GM19238 (cell line): ENCODE results near the gene ZC3HAV1.
"Not testable (repeated sequence)": the region's sequence is repeated elsewhere in the genome, so short reads cannot be mapped to it uniquely, and the experiment has no call there.

ENCODE experiments used
- DNase-seq: peaks from one replicate; pipeline ENCODE4 v3.0.0; 2011; ENCODE audit warnings: low spot score; ENCODE audit not compliant: insufficient read length

ZC3HAV1 gene

DNA sequence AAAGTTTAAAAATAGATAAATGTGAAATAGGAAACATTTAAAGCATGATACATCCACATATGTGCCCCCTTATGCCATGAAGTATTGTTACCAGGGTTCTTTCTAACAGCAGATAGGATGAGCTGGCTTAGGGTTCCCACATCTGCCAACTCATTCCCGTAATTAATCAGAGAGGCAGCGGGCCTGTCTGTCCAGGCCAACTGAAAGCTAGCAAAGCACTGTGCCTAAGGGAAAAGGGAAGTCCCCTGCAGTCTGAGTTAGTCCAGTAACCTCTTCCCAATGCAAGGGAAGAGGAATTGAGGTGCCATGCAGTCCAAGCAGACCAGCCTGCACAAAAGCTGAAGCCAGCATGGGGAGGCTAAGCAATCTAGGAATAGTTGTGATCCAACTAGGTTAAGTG, 55.4 kb downstream of the ZC3HAV1 start:
- no peak for DNase-seq

DNA sequence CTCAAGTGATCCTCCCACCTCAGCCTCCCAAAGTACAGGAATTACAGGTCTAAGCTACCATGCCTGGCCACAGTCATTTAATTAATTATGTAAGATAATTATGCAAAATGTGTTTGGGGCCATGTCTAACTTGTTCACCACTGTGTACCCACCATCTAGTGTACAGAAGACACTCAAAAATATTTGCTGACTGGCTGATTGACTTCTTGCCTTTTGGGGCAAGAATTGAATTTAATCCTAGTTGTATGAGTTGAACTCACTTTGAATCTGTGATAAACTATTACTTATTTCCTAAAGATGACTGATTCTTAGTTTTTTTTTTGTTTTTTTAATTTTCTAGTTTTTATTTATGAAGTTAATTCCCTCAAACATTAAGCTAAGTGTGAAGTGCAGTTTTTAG, 57.9 kb downstream of the ZC3HAV1 start:
- no peak for DNase-seq

DNA sequence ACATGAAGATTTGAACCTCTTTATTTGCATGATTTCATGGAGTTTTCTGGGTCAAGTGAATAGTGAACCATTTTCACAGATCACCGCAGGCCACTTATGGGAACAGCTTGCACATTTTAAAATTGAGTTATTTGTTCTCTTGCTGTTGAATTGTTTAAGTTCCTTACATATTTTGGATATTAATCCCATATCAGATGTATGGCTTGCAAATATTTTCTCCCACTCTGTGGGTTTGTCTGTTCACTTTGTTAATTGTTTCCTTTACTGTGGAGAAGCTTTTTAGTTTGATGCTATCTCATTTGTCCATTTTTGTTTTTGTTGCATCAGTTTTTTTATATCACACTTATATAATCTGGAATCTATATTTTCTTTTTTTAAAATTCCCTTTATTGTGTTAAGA, 59.6 kb downstream of the ZC3HAV1 start:
- no peak for DNase-seq

DNA sequence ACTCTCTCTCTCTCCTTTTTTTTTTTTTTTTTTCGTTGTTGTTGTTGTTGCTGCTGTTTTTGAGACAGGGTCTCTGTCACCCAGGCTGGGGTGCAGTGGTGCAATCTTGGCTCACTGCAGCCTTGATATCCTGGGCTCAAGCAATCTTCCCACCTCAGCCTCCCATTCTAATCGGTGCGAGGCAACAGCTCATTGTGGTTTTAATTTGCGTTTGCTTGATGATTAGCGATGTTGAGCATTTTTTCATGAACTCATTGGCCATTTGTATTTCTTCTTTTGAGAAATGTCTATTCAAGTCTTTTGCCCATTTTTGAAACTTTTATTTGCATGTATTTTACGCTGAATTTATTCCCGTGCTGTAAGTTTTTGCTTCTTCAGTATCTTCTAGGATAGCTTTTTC, 60.4 kb downstream of the ZC3HAV1 start:
- no peak for DNase-seq

DNA sequence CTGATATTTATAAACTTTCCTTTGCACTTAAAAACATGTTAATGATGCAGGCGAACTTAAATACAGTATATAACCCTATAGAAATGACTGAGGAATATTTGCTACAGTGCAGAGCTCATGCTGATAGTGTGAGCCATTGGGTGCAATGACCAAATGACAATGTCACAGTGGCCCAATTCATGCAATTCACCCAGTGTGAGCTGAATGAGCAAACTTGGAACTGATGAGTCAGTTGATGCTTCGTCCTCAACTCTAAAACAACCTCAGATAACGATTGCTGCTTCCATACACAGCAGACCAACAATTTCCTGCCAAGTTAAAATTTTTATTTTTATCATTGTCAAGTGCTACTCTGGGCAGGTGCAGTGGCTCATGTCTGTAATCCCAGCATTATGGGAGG, 61.5 kb downstream of the ZC3HAV1 start:
- no peak for DNase-seq

DNA sequence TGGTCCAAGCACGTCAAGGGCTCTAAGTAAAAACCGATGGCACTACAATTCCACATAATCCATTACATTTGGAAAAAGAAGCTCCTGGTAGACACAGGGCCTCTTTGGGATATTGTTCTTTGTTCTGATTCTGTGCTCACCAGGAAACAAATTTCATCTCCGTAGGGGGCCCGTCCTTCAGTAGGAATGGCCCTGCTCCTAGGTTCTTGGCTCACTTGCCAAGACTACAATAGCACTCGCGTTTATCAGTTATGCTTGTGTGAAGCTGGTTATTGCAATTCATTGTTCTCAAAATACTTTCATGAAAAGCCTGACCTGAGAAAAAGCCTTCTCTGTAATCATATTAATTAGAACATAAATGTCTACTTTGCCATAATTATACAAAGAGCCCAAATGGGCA, 63.4 kb downstream of the ZC3HAV1 start:
- no peak for DNase-seq

DNA sequence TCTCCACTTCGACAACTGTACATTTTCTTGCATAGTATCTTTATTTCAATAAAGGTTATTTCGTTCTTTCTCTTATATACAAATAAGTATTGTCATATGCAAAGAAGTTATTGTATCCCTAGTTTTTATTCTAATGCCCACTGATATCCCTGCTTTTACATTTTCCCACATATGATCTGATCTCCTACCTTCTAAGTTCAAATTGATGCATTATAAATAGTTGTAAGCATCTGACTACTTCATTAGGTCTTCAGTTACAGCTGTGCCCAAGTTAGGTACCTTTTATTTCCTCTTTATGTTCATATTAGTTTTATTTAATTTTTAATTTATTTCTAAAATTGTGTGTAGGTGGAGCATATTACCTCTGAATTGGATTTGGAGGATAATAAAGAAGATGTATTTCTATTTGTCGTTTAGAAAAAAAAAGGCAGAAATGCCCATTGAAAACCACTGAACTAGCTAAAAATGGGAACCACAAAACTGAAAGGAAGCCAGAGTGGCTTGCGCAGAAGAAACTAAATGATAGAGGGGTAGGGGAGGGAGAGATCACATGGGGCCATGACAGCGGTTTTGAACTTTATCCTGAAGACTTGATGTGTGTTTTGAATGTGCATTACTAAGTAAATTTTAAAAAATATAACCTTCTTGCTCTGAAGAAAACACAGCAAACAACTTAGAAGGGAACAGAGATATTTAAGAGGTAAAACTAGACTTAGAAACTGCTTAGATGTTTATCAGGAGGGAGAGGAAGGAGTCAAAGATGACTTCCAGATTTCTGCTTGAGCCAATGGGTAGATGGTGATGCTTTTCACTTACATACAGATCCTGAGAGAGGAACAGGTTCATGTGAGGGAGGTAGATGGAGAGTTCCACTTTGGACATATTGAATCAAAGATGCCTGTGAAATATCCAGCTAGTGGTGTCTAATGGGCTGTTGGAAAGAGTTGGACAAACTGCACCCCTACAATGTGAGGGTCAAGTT, 64.4 kb downstream of the ZC3HAV1 start:
- no peak for DNase-seq

DNA sequence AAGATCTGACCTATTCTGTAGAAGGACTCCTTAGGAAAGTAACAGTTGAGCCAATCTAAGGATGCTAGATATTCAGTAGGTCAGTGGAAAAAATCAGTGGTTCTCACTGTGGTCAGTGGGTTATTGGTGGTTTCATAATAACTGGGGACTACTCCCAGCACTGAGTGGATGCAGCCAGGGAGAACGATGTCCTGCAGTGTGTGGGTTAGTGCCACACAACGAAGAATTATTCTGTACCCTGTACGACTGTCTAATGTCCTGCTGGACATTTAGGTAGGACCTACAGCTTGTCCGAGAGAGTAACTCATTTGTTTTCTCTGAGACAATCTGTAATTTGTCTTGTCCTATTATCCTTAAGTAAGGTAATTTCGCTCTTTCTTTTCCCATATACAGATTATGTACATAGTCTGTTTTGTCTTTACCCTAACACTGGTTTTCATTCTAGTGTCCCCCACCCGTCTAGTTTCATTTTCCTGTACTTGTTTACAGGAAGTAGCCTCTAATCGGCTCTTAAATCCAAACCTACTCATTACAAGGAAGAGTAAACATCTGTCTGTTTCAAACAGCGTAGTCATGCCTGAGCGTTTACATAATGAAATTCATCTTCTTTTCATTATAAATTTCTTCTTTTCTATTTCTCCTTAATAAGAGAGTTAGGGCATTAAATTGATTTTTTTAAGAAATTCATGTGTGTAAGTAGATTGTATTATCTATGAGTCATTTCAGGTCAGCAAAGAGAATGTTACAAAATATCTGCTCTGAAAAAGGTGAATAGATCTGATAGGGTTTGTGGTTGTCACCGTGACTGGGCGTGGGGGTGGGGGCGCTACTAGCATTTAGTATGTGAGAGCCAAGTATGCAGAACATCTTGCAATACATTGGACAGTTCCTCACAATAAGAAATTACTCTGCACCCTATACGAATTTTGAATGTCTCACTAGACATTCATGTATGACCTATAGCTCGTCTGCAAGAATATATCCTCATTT, 65.4 kb downstream of the ZC3HAV1 start:
- no peak for DNase-seq

DNA sequence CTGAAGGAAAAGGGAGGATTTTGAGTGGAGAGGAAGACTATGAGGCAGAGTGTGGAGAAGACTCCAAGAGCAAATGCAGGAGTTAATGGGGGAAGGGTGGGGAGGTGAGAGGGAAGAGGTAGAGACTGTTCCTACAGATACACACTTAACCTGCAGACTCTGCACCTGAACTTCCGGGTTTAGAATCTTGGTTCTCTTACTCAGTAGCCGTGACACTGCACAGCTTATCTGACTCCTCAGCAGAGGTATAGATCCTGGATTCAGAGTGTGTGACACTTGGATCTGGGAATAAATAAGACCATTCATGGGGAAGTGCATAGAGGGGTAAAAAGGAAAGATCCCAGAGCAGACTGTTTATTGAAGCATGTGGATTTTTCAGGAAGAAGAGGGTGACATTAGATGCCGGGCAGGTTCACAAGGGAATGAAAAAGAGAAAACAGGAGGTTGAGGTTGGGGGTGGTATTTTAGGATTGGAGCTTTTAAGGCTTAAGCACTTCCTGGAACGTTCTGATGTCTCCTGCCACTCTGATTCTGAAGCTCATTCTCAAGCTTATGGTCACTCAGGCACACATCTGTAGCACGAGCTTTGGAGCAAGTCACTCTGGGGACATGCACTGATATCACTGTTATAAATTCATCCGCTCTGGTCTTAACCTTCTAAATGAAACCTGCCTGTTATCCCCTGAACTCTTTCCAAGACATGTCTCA, 68.0 kb downstream of the ZC3HAV1 start:
- no peak for DNase-seq

DNA sequence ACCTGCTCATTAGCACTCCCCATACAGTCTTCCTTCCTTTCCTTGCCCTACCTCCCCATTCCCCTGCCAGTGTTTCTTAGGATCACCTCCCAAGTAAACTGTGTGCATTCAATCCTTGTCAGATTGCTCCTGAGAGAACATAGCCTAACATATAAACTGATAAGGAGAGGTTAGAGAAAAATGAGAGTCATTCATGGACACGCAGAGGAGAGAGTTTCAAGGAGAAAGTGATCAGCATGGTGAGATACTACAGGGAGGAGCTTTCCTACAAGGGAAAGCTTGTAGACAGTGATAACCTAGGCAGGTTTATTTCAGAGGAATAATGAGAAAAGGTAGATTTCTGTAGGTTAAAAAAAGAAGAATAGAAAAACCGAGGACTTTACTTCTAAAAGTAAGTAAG, 70.8 kb downstream of the ZC3HAV1 start:
- DNase-seq = no peak

DNA sequence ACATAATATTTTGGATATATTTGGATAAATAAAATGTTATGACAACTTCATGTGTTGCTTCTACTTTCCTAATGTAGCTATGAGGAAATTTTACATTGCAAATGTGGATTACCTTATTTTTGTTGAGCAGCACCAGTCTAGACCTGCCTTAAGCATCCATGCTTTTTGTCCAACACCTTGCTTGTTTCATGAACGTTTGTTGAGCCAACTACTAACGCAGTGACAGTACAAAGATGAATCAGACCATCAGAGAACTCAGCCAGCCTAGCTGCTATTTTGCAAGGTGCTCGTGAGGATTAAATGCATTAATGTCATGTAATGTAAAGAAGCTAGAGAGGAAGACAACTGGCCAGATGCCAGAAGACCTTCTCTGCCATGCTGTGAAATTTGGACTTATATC, 72.6 kb downstream of the ZC3HAV1 start:
- DNase-seq = no peak

DNA sequence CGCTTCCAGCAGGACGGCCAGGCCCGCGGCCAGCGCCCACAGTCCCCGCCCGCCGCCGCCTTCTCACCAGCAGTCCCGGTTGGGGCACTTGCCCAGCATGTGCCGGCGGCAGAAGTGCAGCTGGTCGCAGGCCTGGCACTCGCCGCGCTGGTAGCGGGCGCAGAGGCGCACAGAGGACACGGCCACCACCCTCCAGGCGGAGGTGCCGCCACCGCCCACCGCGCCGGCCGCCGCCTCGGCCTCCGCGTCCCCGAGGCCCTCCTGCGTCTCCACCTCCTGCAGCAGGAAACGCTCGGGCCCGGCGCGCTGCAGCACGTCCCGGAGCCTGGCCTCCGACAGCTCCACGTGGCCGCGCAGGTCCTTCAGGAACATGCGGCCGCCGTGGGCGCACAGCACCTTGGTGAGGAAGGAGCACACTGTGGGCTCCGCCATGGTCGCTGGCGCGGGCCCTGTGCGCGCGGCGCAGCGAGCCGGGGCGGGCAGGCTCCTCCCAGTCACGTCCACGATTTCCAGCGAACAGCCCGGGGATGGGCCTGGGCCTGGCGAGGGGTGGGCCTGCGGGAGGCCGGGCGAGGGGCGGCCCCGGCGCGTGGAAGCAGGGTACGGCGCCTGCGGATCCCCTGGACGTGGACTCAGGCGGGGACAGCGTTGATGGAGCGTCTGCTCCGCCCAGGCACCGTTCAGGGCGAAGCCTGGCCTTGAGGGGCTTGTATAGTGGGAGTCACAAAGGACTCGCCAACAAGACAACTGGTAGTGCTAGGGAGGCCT, 73.8 kb downstream of the ZC3HAV1 start, which contains the start of gene ZC3HAV1L:
TSS of gene ZC3HAV1L (minus strand) at position 457 of the 768 bp plus-strand sequence. CDS start at position 432, 25 bp downstream.
- peak; percentile 69 for DNase-seq

DNA sequence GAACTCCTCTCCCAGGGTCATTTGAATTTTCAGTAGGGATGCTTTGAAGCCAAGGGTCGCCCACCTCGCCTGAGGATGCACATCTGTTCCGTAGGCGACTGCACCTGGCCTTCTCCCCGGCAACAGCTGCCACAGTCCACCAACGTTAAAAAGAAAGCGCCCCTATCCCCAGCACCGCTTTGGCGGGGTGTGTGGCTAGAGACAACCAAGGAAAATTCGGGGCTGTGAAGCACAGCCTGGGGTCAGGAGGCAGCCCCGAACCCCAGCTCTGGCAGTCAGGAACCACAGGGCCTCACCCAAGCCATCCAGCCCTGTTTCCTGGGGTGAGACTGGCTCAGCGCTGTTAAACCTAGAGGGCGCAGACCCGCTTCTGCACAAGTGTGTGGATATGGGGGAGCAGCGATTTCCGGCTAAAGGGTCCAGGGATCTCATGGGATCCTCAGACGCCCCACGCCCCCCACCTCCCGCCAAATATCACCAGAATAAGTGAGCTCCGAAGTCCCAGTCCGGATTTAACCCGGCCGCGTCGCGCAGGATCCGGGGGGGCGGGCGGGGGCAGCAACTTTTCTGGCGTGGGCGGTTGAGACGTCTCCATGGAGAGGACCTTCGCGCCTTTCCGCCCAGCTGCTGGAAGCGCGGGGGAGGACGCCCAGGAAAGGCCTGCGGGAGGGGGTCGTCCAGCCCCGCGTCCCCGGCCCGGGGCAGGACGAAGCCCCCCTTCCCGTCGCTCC, 74.5 kb downstream of the ZC3HAV1 start:
- DNase-seq = peak; percentile 42

DNA sequence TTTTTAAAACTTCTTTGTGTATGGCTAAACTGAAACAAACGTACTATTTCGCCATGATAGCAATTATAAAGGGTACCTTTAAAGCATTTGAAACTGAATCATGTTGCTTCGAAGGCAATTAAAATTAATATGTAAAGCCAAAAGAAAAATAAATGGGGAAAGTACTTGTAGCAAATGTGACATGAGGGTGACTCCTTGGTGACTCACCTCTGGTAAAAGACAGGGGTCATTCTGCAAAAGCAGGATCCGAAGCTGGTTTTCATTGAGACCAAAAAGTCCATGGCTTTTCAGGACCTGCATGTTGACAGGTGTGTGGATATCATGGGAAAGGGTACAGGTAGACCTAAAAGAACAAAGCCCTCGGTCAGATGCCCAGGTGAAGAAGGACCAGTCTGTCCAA, 75.2 kb downstream of the ZC3HAV1 start:
- DNase-seq = no peak

DNA sequence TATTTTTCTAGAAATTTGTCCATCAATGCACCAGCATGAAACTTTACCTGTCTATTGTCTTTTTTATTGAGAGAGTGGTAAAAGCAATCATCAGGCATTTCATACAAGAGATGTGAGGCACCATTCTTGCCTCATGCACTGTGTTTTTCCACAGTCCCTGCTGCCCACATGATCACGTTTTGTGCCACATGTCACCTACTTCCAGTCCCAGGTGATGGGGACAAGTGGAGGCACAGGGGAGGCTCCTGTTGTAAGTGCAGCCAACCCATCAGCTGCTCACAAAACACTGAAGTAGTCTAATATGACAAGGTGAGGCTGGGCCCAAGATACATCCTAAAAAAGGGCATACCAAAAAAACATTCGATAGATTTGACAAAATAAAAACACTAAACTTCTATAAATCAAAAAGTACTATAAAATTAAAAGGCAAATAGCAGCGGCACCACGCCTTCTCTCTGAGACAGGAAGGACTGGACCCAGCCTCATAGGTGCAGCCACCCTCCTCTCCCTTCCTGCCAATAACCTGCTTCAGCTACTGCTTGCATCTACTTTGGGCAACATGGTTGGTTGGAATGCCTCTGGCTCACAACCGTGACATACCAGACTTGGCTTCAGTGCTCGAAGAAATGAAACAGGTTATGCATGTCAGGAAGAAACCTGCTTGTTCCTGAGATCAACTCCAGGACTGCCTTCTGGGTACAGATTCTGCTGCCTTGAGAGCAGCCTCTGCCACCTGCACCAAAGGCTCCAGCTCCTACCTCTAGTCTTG, 76.0 kb downstream of the ZC3HAV1 start:
- DNase-seq = no peak

DNA sequence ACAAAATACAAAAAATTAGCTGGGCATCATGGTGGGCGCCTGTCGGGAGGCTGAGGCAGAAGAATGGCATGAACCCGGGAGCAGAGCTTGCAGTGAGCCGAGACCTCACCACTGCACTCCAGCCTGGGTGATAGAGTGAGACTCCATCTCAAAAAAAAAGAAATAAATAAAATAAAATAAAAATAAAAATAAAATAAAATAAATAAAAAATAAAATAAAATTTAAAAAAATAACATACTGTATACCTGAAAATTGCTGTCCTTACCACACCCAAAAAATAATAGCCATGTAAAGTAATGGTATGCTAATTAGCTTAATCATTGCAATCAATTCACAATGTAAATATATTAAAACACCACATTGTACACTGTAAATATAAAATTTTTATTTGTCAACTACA, 77.0 kb downstream of the ZC3HAV1 start:
- no peak for DNase-seq

DNA sequence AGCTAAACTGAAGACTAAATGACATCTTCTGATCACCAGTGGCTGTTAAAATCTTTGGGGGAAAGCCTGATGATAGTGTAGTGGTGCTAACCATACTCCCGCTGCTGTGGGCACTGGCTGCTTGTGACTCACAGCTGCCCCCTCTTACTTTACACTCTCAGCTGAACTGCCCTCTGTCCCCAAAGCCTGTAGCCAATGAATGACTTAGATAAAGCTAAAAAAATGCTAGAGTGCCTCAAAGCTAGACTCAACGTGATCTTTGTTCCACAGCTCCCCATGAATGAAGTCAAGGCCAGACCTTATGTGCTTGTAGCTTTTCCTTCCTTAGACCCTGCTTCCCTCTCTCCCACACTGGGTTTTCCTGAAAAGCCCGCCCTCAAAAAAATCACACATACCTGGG, 80.2 kb downstream of the ZC3HAV1 start:
- no peak for DNase-seq

DNA sequence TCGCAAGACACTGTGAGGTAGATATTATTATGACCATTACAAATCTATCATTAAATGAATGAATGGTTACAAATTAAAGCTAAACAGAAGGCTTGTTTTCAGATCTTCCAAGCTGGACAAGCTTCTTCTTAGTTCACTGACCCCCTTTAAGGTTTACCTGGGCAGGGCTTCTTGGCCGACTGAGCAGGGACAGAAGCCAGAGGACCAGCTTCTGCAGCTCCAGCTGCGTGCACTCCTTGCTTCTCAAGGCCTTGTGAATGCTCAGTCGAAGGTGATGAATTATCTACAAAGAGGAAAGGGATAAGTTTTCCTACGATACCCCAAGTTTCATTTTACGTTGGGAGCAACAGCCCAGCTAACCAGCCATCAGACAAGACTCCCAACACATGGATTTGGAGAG, 83.0 kb downstream of the ZC3HAV1 start:
- DNase-seq = no peak

DNA sequence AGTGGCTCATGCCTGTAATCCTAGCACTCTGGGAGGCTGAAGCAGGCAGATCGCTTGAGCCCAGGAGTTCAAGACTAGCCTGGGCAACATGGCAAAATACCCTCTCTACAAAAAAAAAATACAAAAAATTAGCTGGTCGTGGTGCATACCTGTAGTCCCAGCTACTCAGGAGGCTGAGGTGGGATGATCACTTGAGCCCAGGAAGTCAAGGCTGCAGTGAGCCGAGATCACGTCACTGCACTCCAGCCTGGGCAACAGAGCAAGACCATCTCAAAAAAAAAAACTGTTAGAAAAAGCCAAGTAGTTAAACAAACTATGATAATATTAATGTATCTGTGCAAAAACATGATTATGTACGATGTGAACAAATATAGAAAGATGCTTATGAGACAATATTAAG, 83.7 kb downstream of the ZC3HAV1 start:
- not testable (repeated sequence) for DNase-seq
